B cell (primary cell): ENCODE measurements around the gene ATP5MK. TPM values are rescaled to one million over a fixed set of nuclear protein-coding genes. Genes with fewer than 3 reads are reported as not detected.

Experiments used
- ATAC-seq: fragments of 200-7000 bp; cut with Tn5 transposase; one replicate; pipeline ENCODE4 v1.10.0; 2021; ENCODE audit warnings: low read depth, mild to moderate bottlenecking, moderate number of reproducible peaks, moderate library complexity
- CTCF ChIA-PET: fragments of 350-600 bp; sonication (Branson Sonifier 250); formaldehyde crosslinking; loops from one replicate; lab custom pipeline; 2021; ENCODE audit warnings: antibody characterized with exemption, inconsistent platforms; lab: Charles Lee
- POLR2A ChIA-PET: fragments of 350-600 bp; sonication (Branson Sonifier 250); formaldehyde crosslinking; loops from one replicate; lab custom pipeline; 2021; ENCODE audit warnings: antibody characterized with exemption; lab: Charles Lee
- DNase-seq: peaks from one replicate; pipeline ENCODE4 v3.0.0; 2013
- H2AFZ ChIP-seq: 2 replicates; pipeline ENCODE4 v1.6.1; 2012; ENCODE audit warnings: mild to moderate bottlenecking, low read depth, low read length; ENCODE audit not compliant: insufficient read depth, poor library complexity, severe bottlenecking
- H3K27ac ChIP-seq, 2 donors: 1 replicate in 1 of 2; 2 replicates in 1 of 2; pipeline ENCODE4 v1.5.1; 2012 to 2013; ENCODE audit warnings: low read length in 2 of 2, mild to moderate bottlenecking in 2 of 2, moderate library complexity in 1 of 2
- H3K27me3 ChIP-seq, 4 experiments: fragments of 200-600 bp in 1 of 4; sonication (generic) in 1 of 4; replicated peaks in 1 of 4; 1 replicate in 2 of 4; 2 replicates in 2 of 4; pipeline versions ENCODE4 v1.6.1 to v1.7.0; 2013 to 2016; ENCODE audit warnings: low read length in 3 of 4, mild to moderate bottlenecking in 2 of 4, mixed read lengths in 1 of 4, moderate library complexity in 1 of 4; ENCODE audit not compliant: insufficient read depth in 4 of 4, control insufficient read depth in 3 of 4; ENCODE audit errors: control extremely low read depth in 1 of 4
- H3K36me3 ChIP-seq, 2 experiments: replicated peaks in 1 of 2; 1 replicate in 1 of 2; 2 replicates in 1 of 2; pipeline versions ENCODE4 v1.6.1 to v1.7.1; 2013; ENCODE audit warnings: low read length in 1 of 2; ENCODE audit not compliant: insufficient read depth in 2 of 2, control insufficient read depth in 1 of 2; ENCODE audit errors: control extremely low read depth in 1 of 2, extremely low read depth in 1 of 2
- H3K4me1 ChIP-seq, 2 donors: fragments of 200-600 bp in 1 of 2; sonication (generic) in 1 of 2; 1 replicate in 1 of 2; 2 replicates in 1 of 2; pipeline versions ENCODE4 v1.5.1 to v1.6.1; 2013 to 2017; ENCODE audit warnings: low read length in 2 of 2; ENCODE audit not compliant: control insufficient read depth in 2 of 2, insufficient read depth in 2 of 2
- H3K4me2 ChIP-seq: replicated peaks from 2 replicates; pipeline ENCODE3; 2012; ENCODE audit warnings: mild to moderate bottlenecking, low read depth, low read length; ENCODE audit not compliant: poor library complexity, severe bottlenecking
- H3K4me3 ChIP-seq, 5 experiments: fragments of 200-600 bp in 1 of 5; sonication (generic) in 1 of 5; 1 replicate in 3 of 5; 2 replicates in 2 of 5; pipeline versions ENCODE4 v1.5.1 to v1.7.0; 2011 to 2016; ENCODE audit warnings: low read length in 4 of 5, mild to moderate bottlenecking in 4 of 5, low read depth in 2 of 5, control low read depth in 1 of 5, moderate library complexity in 1 of 5; ENCODE audit not compliant: insufficient read depth in 1 of 5; ENCODE audit errors: control extremely low read depth in 1 of 5, extremely low read depth in 1 of 5
- H3K79me2 ChIP-seq: fragments of 200-600 bp; sonication (generic); one replicate; pipeline ENCODE4 v1.6.0; 2016; ENCODE audit warnings: low read length; ENCODE audit not compliant: control insufficient read depth, insufficient read depth
- H3K9ac ChIP-seq: fragments of 200-600 bp; sonication (generic); 2 replicates; pipeline ENCODE4 v1.6.1; 2017; ENCODE audit warnings: mild to moderate bottlenecking, low read length, moderate library complexity
- H3K9me3 ChIP-seq, 3 donors: one replicate each; pipeline versions ENCODE4 v1.6.1 to v1.7.1; 2013; ENCODE audit warnings: low read length in 2 of 3; ENCODE audit not compliant: control insufficient read depth in 2 of 3, insufficient read depth in 1 of 3; ENCODE audit errors: control extremely low read depth in 1 of 3
- H4K20me1 ChIP-seq: 2 replicates; pipeline ENCODE4 v1.6.0; 2012; ENCODE audit warnings: mild to moderate bottlenecking, low read length; ENCODE audit not compliant: insufficient read depth, control insufficient read depth, poor library complexity, severe bottlenecking
- H3K27ac Mint-ChIP-seq: one replicate; pipeline ENCODE4 v1.8.0; 2021; ENCODE audit warnings: mixed read lengths
- H3K27me3 Mint-ChIP-seq: one replicate; pipeline ENCODE4 v1.8.0; 2021; ENCODE audit warnings: mixed read lengths
- H3K4me1 Mint-ChIP-seq: one replicate; pipeline ENCODE4 v1.8.0; 2021; ENCODE audit warnings: mixed read lengths
- H3K4me3 Mint-ChIP-seq: one replicate; pipeline ENCODE4 v1.8.0; 2021; ENCODE audit warnings: mixed read lengths
- H3K9me3 Mint-ChIP-seq: one replicate; pipeline ENCODE4 v1.8.0; 2022; ENCODE audit warnings: mixed read lengths; ENCODE audit not compliant: insufficient read depth
- EZH2 ChIP-seq: IDR thresholded peaks from 2 replicates; pipeline ENCODE4 v1.6.1; 2012; ENCODE audit warnings: borderline replicate concordance, low read depth, mild to moderate bottlenecking, moderate library complexity, low read length; ENCODE audit not compliant: insufficient read depth, poor library complexity, severe bottlenecking
- WGBS: methylation state at CpG from one replicate; pipeline ENCODE4 v1.1.5; 2013; ENCODE audit warnings: missing lambda C conversion rate; ENCODE audit not compliant: insufficient coverage; 5-methylcytosine and 5-hydroxymethylcytosine counted together
- intact Hi-C: fragments of 100-400 bp; cut with micrococcal nuclease; formaldehyde crosslinking; loops from one replicate; pipeline ENCODE4 v1.10.0; 2022
- polyA plus RNA-seq: library from polyadenylated mRNA; depleted of rRNA; stranded (reverse); fragments of >200 nt; gene quantifications from 2 replicates; pipeline ENCODE4 v1.2.3, GENCODE V29; 2012
- total RNA-seq, 2 donors: library from RNA; stranded (reverse); fragments of 120-200 nt in 1 of 2; gene quantifications; 1 replicate in 1 of 2; 2 replicates in 1 of 2; pipeline versions ENCODE4 v1.2.3 to v1.2.4, GENCODE V29; 2013 to 2022
- TF ChIP-seq, protein P1 (sequence below): fragments of 200-600 bp; IDR thresholded peaks from one replicate; pipeline ENCODE4 v1.8.0; 2022; ENCODE audit warnings: antibody characterized with exemption, mild to moderate bottlenecking

The ATP5MK gene
- total and polyA plus RNA-seq, 2 donors (not counting 1 experiment from before 2014, with no cell fraction given), result 96.6 to 99.9 TPM

DNA sequence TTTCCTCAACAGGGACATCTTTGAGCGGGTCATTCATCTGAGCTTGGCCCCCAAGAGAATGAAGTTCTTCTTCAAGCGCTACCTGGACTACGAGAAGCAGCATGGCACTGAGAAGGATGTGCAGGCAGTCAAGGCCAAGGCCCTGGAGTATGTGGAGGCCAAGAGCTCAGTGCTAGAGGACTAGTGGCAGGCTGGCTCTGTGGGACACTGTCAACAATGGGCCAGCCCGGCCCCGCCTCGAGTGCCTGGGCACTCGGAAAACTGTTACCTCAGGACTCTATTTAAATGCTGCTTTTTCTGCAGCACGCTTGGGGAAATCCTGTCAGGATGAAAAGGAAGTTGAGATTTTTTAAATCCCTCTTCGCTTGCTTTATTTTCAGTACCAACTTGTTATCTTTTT, 49.1 kb upstream of the ATP5MK start:
- Histone ChIP-seq H3K79me2 (peaks cover 2% of the 10 kb centered on the region), H4K20me1 (no peaks in the 10 kb centered on the region), H3K4me1 (peaks cover 0 to 11% of the 10 kb centered on the region in 2 donors), H3K9me3 (no peaks in the 10 kb centered on the region), H3K4me3 (no peak overlapping the region), H3K27ac (no peak overlapping the region), H3K27me3 (no peaks in the 10 kb centered on the region), H2AFZ (no peak overlapping the region), H3K36me3 (peaks cover 0 to 68% of the 10 kb centered on the region in 2 experiments), H3K9ac (no peak overlapping the region), H3K4me2 (no peak overlapping the region)
- no peak overlapping the region for H3K4me3 Mint-ChIP-seq
- H3K27me3 Mint-ChIP-seq, result no peaks in the 10 kb centered on the region
- no peak overlapping the region for H3K27ac Mint-ChIP-seq
- ChIA-PET POLR2A (interaction anchor here (1.3 kb wide), 1 partner anchor 31 kb away, joined by 3 read pairs; no protein-coding TSS in a partner anchor), CTCF (interaction anchor here (3.1 kb wide), 1 partner anchor 38 kb away, joined by 7 read pairs; no protein-coding TSS in a partner anchor)
- no peak for DNase-seq
- intact Hi-C loops, result no loop called here
- H3K4me1 Mint-ChIP-seq, result peaks cover 18% of the 10 kb centered on the region
- TF ChIP-seq EZH2, result no peak
- TF ChIP-seq, protein P1, sequence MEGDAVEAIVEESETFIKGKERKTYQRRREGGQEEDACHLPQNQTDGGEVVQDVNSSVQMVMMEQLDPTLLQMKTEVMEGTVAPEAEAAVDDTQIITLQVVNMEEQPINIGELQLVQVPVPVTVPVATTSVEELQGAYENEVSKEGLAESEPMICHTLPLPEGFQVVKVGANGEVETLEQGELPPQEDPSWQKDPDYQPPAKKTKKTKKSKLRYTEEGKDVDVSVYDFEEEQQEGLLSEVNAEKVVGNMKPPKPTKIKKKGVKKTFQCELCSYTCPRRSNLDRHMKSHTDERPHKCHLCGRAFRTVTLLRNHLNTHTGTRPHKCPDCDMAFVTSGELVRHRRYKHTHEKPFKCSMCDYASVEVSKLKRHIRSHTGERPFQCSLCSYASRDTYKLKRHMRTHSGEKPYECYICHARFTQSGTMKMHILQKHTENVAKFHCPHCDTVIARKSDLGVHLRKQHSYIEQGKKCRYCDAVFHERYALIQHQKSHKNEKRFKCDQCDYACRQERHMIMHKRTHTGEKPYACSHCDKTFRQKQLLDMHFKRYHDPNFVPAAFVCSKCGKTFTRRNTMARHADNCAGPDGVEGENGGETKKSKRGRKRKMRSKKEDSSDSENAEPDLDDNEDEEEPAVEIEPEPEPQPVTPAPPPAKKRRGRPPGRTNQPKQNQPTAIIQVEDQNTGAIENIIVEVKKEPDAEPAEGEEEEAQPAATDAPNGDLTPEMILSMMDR, result no peak
- no peak for ATAC-seq
- WGBS, result 90% methylated on average over 4 of the region's 9 CpGs
- no peaks in the 10 kb centered on the region for H3K9me3 Mint-ChIP-seq

DNA sequence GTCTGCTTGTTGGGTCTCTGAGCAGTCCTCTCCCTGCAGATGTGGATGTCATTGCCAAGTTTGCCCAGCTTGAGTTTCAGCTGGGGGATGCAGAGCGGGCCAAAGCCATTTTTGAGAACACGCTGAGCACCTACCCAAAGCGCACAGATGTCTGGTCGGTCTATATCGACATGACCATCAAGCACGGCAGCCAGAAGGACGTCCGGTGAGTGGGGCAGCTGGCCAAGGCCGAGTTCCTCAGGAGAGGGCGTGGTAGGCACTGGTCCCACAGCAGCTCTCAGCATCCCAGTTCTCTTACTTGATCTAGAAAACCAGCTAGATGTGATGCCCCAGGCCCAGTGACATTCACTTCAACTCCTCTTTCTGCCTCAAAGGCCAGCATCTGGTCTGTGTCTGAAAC, 48.2 kb upstream of the ATP5MK start:
- WGBS, result 94% methylated on average over 10 of the region's 10 CpGs
- H2AFZ ChIP-seq, result no peak overlapping the region
- peaks cover 9% of the 10 kb centered on the region for H3K4me1 Mint-ChIP-seq
- POLR2A ChIA-PET, result no interaction called here
- CTCF ChIA-PET, result interaction anchor here (1.2 to 3.1 kb wide), 2 partner anchors 21 to 39 kb away, joined by 4 to 7 read pairs; no protein-coding TSS in a partner anchor
- no peaks in the 10 kb centered on the region for H3K9me3 ChIP-seq
- H3K36me3 ChIP-seq, result peaks cover 0 to 76% of the 10 kb centered on the region in 2 experiments
- no peak overlapping the region for H3K9ac ChIP-seq
- H3K9me3 Mint-ChIP-seq, result no peaks in the 10 kb centered on the region
- H3K4me3 Mint-ChIP-seq, result no peak overlapping the region
- H3K27ac Mint-ChIP-seq, result peak overlapping the region; percentile 43
- H3K27ac ChIP-seq, result no peak overlapping the region
- H3K4me3 ChIP-seq, result no peak overlapping the region
- ATAC-seq, result no peak
- H3K27me3 Mint-ChIP-seq, result no peaks in the 10 kb centered on the region
- H4K20me1 ChIP-seq, result no peaks in the 10 kb centered on the region
- H3K27me3 ChIP-seq, result no peaks in the 10 kb centered on the region
- H3K4me1 ChIP-seq, result peaks cover 0 to 5% of the 10 kb centered on the region in 2 donors
- no peak for DNase-seq
- no peak for TF ChIP-seq EZH2
- TF ChIP-seq, protein P1, result no peak
- intact Hi-C loops, result no loop called here
- no peaks in the 10 kb centered on the region for H3K79me2 ChIP-seq
- H3K4me2 ChIP-seq, result no peak overlapping the region
